DOHH2 (cell line): ENCODE results near the gene PM20D1.

Source experiments
- CTCF ChIP-seq: fragments of 200-600 bp; sonication (generic); IDR thresholded peaks from one replicate; pipeline ENCODE4 v1.5.1; 2014; ENCODE audit warnings: antibody characterized with exemption, mild to moderate bottlenecking, low read depth, low read length; ENCODE audit not compliant: poor library complexity, severe bottlenecking
- EZH2phosphoT487 ChIP-seq: fragments of 200-600 bp; sonication (generic); IDR thresholded peaks from 2 replicates; pipeline ENCODE4 v1.6.1; 2017; ENCODE audit warnings: borderline replicate concordance, mild to moderate bottlenecking, antibody characterized with exemption, low read length, moderate library complexity, mixed read lengths

- TF ChIP-seq CTCF (no peak), EZH2phosphoT487 (no peak)
These were observed 27.5 kb downstream of the PM20D1 start for GRCh38 chr1:205822397-205822796.
